Left renal pelvis (tissue), 4 donors: ENCODE results near the gene NUP98. TPM values are rescaled to one million over a fixed set of nuclear protein-coding genes. Genes with fewer than 3 reads are reported as not detected.
"Not testable (repeated sequence)": the region's sequence is repeated elsewhere in the genome, so short reads cannot be mapped to it uniquely, and the experiment has no call there.

Source experiments
- DNase-seq, 4 donors: peaks; one replicate each; pipeline ENCODE4 v3.0.0-alpha.2; 2013; ENCODE audit warnings: low read depth in 4 of 4, low spot score in 3 of 4
- polyA plus RNA-seq, 4 donors: library from polyadenylated mRNA; unstranded; fragments of 120-200 nt; gene quantifications; one replicate each; pipeline ENCODE4 v1.2.1, GENCODE V29; 2013; ENCODE audit not compliant: insufficient read length in 4 of 4

Gene NUP98
- polyA plus RNA-seq, 4 donors = 49.0 to 72.1 (median 63.8) TPM

DNA sequence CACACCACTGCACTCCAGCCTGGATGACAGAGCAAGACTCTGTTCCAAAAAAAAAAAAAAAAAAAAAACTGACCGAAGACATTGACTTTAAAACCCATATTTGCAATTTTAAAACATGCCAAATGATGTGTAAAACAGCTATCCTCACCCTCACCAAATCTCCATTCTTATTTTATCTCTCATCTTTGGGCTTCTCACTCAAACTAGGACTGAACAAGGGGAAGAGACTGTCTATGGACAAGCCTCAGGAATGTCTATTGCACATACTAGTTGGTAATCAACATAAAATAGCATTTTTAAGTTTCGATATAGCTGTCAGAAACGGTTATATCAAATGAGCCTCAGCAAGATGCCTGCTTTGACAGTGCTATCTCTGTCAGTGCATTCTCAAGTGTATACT, 118.3 kb downstream of the NUP98 start:
- no peak for DNase-seq

DNA sequence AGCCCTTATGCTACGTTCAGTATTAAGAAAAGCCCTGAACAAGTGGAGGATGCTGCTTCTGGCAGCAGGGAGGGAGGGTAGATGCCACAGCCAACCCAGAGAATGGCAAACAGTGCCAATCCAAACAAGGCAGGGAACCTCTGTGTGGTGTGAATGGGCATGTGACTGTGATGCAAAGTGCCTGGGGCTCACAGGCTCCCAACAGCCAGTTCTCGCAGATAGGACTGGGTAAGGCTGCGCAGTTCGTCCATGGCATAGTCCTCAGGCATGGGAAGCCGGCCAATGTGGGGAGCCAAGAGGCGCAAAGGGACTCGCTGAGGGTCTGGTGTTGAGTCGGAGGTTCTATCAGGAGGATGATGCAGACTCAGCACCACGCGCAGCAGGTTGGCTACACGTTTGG, 121.4 kb downstream of the NUP98 start:
- DNase-seq = no peak

DNA sequence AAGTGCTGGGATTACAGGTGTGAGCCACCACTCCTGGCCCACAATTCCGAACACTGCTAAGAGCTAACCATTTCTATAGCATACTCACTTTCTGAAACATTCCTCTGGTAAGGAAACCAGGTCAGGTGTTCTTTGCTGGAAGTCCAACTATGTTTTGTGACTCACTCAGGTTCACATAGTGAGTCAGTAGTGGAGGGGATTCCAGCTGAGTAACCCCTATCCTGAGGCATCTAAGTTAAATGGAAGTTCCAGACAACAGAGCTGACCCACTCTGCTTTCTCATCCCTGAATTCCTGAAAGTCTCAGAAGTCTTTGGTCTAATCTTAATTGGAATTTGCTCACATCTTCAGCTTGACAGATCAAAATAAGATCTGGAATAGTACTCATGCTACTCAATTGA, 123.2 kb downstream of the NUP98 start:
- no peak for DNase-seq

- peak in 3 of 4 donors; percentile 1 to 21 (median 14) for DNase-seq
These were observed 125.8 kb downstream of the NUP98 start, which contains the start of gene CHRNA10 for GRCh38 chr11:3671334-3672254. TSS of gene CHRNA10 (minus strand) at chr11:3671384. CDS start at chr11:3671312, 72 bp downstream.

- no peak for DNase-seq
These were observed 127.6 kb downstream of the NUP98 start for GRCh38 chr11:3669742-3670183.

GRCh38 chr11:3669128-3669527, 128.2 kb downstream of the NUP98 start:
- no peak for DNase-seq

GRCh38 chr11:3667149-3668035, 130.0 kb downstream of the NUP98 start:
- DNase-seq = no peak

DNA sequence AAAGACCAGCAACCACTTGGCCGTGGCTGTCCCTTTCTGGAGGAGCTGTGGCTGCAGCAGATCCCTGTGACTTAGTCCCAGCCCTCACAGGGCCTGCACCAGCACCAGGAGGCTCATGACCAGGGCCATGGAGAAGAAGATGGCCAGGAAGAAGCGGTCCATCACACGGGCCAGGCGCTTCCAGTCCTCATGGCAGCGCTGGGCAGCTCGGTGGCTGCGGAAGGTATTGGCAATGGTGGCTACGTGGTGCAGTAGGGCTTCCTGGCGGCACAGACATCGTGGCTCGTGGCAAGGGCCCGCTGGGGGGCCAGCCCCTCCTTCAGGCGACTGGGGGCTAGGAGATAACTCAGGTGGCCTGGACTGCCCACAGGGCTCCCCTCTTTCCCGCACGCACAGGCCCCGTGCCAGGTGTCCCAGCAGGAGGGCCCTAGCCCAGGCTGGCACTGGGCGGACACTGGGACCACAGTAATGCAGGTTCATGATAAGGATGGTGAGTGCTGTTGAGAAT, 131.3 kb downstream of the NUP98 start:
- no peak for DNase-seq

DNA sequence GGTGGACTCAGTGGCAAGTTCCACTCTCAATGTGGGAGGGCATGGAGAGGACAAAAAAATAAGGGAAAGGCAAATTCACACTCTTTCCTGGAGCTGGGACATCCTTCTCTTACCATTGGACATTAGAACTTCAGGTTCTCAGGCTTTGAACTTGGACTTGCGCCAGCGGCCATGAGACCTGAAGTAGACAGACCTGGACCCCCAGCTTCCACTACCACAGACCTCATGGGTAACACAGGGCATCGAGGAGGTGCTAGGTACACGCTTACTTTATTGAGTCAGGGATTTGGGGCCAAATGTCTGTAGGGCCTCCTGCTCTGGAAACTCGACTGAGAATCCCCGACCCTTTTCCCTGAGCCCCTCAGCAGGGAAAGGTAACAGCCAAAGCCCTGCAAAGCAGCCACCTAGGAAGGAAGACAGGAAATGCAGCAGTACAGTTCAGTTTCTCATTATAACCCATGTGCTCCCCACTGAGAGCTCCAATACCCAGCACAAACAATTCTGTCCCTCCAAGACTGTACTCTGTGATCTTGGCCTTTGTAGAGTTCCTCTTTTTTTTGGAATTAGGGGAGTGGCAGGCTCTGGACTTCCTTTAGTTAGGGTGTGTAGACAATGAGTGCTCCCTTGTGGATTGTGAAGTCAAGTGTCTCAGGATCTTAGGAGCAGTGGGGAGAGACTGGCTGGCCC, 131.9 kb downstream of the NUP98 start:
- DNase-seq = no peak

GRCh38 chr11:3664032-3664630, 133.2 kb downstream of the NUP98 start:
- no peak for DNase-seq

- DNase-seq = no peak
These were observed 134.5 kb downstream of the NUP98 start for GRCh38 chr11:3662856-3663255.

GRCh38 chr11:3660960-3661359, 136.4 kb downstream of the NUP98 start:
- DNase-seq = no peak

GRCh38 chr11:3659595-3660515, 137.5 kb downstream of the NUP98 start:
- no peak for DNase-seq

GRCh38 chr11:3658252-3658651, 139.1 kb downstream of the NUP98 start:
- no peak for DNase-seq

- not testable (repeated sequence) for DNase-seq
These were observed 140.0 kb downstream of the NUP98 start for GRCh38 chr11:3657331-3657730.

- no peak for DNase-seq
These were observed 141.8 kb downstream of the NUP98 start for GRCh38 chr11:3655547-3655946.

DNA sequence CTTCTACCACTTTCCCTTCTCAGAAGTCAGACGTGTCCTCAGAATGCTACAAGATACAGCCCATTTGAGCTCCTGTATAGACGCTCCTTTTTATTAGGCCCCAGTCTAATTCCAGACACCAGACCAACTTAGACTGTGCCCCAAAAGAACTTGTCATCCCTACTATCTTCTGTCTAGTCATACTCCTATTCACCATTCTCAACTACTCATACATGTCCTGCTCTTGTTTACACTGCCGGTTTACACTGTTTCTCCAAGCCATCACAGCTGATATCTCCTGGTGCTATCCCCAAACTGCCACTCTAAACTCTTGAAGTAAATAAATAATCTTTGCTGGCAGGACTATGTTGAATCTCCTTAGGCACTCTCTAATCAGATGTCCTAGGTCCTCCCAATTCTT, 144.8 kb downstream of the NUP98 start:
- not testable (repeated sequence) for DNase-seq

DNA sequence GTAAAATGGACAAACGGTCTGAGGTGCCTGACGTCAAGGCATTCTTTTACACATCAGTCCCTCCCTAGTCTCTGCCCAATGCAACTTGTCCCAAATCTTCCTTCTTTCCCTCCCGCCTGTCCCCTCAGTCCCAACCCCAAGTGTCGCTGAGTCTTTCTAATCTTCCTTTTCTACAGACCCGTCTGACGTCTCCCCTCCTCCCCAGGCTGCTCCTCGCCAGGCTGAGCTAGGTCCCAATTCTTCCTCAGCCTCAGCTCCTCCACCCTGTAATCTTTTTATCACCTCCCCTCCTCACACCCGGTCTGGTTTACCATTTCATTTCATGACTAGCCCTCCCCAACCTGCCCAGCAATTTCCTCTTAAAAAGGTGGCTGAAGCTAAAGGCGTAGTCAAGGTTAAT, 148.0 kb downstream of the NUP98 start:
- DNase-seq = not testable (repeated sequence)

DNA sequence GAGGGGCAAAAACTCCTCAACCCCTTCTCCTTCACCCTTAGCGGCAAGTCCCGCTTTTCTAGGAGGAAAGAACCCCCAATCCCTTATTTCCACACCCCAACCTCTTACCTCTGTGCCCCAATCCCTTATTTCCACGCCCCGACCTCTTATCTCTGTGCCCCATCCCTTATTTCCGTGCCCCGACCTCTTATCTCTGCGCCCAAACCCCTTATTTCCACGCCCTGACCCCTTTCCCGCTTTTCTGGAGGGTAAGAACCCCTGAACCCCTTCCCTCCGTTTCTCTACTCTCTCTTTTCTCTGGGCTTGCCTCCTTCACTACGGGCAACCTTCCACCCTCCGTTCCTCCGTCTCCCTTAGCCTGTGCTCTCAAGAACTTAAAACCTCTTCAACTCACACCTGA, 148.5 kb downstream of the NUP98 start:
- not testable (repeated sequence) for DNase-seq
